A549 (cell line): ENCODE data around the gene RBX1. TPM values are rescaled to one million over a fixed set of nuclear protein-coding genes. Genes with fewer than 3 reads are reported as not detected.

Source experiments
- ATAC-seq, 2 experiments: fragments of 200-7000 bp in 1 of 2; fragments of >200 bp in 1 of 2; cut with Nextera tagmentation in 1 of 2; cut with Tn5 transposase in 1 of 2; 3 replicates each; pipeline versions ENCODE4 v1.8.0 to v1.9.1; 2018 to 2020; ENCODE audit warnings: mild to moderate bottlenecking in 1 of 2, moderate library complexity in 1 of 2
- CTCF ChIA-PET: fragments of 300-600 bp; sonication (Branson Sonifier 250); formaldehyde crosslinking; extraction: SDS; loops from one replicate; lab custom pipeline; 2021; ENCODE audit warnings: antibody characterized with exemption, inconsistent platforms; lab: Yijun Ruan, JAX
- POLR2A ChIA-PET: fragments of 350-600 bp; formaldehyde crosslinking; extraction: SDS; loops from one replicate; lab custom pipeline; 2021; ENCODE audit warnings: antibody characterized with exemption, inconsistent platforms; lab: Yijun Ruan, JAX
- DNase-seq, 2 experiments: peaks; one replicate each; pipeline versions ENCODE4 v3.0.0 to v3.0.0-alpha.2; 2011 to 2016; ENCODE audit warnings: low read depth in 1 of 2, low spot score in 1 of 2
- FAIRE-seq: peaks from 2 replicates; lab custom pipeline; 2011; peaks lifted over from hg19 to GRCh38; lab: Jason Lieb, UNC
- H3K27ac ChIP-seq, 2 experiments: fragments of >200 bp; sonication (Bioruptor Twin); formaldehyde crosslinking; 3 replicates each; pipeline ENCODE4 v1.5.1; 2016 to 2017
- H3K4me1 ChIP-seq: fragments of >200 bp; sonication (Bioruptor Twin); formaldehyde crosslinking; 3 replicates; pipeline ENCODE4 v1.6.1; 2016
- H3K4me2 ChIP-seq: fragments of >200 bp; sonication (Bioruptor Twin); formaldehyde crosslinking; 3 replicates; pipeline ENCODE4 v1.6.1; 2016
- H3K4me3 ChIP-seq: fragments of >200 bp; sonication (Bioruptor Twin); formaldehyde crosslinking; 3 replicates; pipeline ENCODE4 v1.5.1; 2016
- H3K9me3 ChIP-seq: fragments of >200 bp; sonication (Bioruptor Twin); formaldehyde crosslinking; 3 replicates; pipeline ENCODE4 v1.6.1; 2016
- CHD2 ChIP-seq: fragments of 150-350 bp; IDR thresholded peaks from 2 replicates; pipeline ENCODE4 v1.6.1; 2014; ENCODE audit warnings: low read length; ENCODE audit not compliant: partially characterized antibody
- EP300 ChIP-seq, 2 experiments: fragments of >200 bp; sonication (Bioruptor Twin); formaldehyde crosslinking; IDR thresholded peaks; 2 replicates in 1 of 2; 3 replicates in 1 of 2; pipeline ENCODE4 v1.6.1; 2016 to 2017
- FOSB ChIP-seq: fragments of 250-450 bp; sonication (Bioruptor Pico); IDR thresholded peaks from 2 replicates; pipeline ENCODE4 v1.5.0; 2020; ENCODE audit warnings: mild to moderate bottlenecking, moderate library complexity
- HDAC2 ChIP-seq: fragments of 200-600 bp; sonication (generic); IDR thresholded peaks from 2 replicates; pipeline ENCODE4 v1.6.1; 2016
- HMGXB4 ChIP-seq: fragments of 250-450 bp; sonication (Bioruptor Pico); IDR thresholded peaks from 2 replicates; pipeline ENCODE4 v1.5.0; 2021; ENCODE audit warnings: mild to moderate bottlenecking, moderate library complexity, borderline replicate concordance
- HOXB13 ChIP-seq: fragments of 250-450 bp; sonication (Bioruptor Pico); IDR thresholded peaks from 2 replicates; pipeline ENCODE4 v1.5.0; 2020; ENCODE audit warnings: low read depth, mild to moderate bottlenecking, moderate library complexity
- HOXB5 ChIP-seq: fragments of 250-450 bp; sonication (Bioruptor Pico); IDR thresholded peaks from 2 replicates; pipeline ENCODE4 v1.5.0; 2020; ENCODE audit warnings: mild to moderate bottlenecking, moderate library complexity
- JUN ChIP-seq, 2 experiments: fragments of >200 bp; sonication (Bioruptor Twin); formaldehyde crosslinking; IDR thresholded peaks; 2 replicates in 1 of 2; 3 replicates in 1 of 2; pipeline ENCODE4 v1.6.1; 2016 to 2017
- JUNB ChIP-seq: fragments of >200 bp; sonication (Bioruptor Twin); formaldehyde crosslinking; IDR thresholded peaks from 2 replicates; pipeline ENCODE4 v1.6.1; 2016
- KDM1A ChIP-seq: fragments of 200-600 bp; sonication (generic); IDR thresholded peaks from 2 replicates; pipeline ENCODE4 v1.6.1; 2016; ENCODE audit warnings: low read depth, mild to moderate bottlenecking
- KDM5A ChIP-seq: fragments of 200-600 bp; sonication (generic); IDR thresholded peaks from 2 replicates; pipeline ENCODE4 v1.6.1; 2016; ENCODE audit warnings: antibody characterized with exemption, mild to moderate bottlenecking
- MYC ChIP-seq: IDR thresholded peaks from 2 replicates; pipeline ENCODE4 v1.6.1; 2012; ENCODE audit warnings: mild to moderate bottlenecking, inconsistent platforms, low read length, improper control_type of control experiment, borderline replicate concordance
- NFE2L2 ChIP-seq: fragments of 150-350 bp; conservative IDR thresholded peaks from 2 replicates; pipeline ENCODE4 v1.6.1; 2014; ENCODE audit warnings: low read length
- NPAS2 ChIP-seq: fragments of 250-450 bp; sonication (Bioruptor Pico); IDR thresholded peaks from 2 replicates; pipeline ENCODE4 v1.8.0; 2022; ENCODE audit warnings: mild to moderate bottlenecking, moderate library complexity, borderline replicate concordance
- PHF8 ChIP-seq: fragments of 200-600 bp; sonication (generic); IDR thresholded peaks from 2 replicates; pipeline ENCODE4 v1.6.1; 2016; ENCODE audit warnings: low read depth, mild to moderate bottlenecking, antibody characterized with exemption, moderate library complexity, borderline replicate concordance
- POLR2A ChIP-seq: IDR thresholded peaks from 2 replicates; pipeline ENCODE4 v1.6.1; 2012; ENCODE audit warnings: mild to moderate bottlenecking, low read length
- POLR2AphosphoS2 ChIP-seq: conservative IDR thresholded peaks from 2 replicates; pipeline ENCODE4 v1.6.1; 2012; ENCODE audit warnings: low read length, improper control_type of control experiment, inconsistent platforms
- RCOR1 ChIP-seq: fragments of 150-350 bp; IDR thresholded peaks from 2 replicates; pipeline ENCODE4 v1.6.1; 2014; ENCODE audit warnings: antibody characterized with exemption, low read length, low read depth
- REST ChIP-seq: fragments of 200-600 bp; sonication (generic); IDR thresholded peaks from 2 replicates; pipeline ENCODE4 v1.6.1; 2016; ENCODE audit warnings: antibody characterized with exemption, mild to moderate bottlenecking, moderate library complexity
- SMC3 ChIP-seq: fragments of >200 bp; sonication (Bioruptor Twin); formaldehyde crosslinking; IDR thresholded peaks from 3 replicates; pipeline ENCODE4 v1.6.1; 2018; ENCODE audit warnings: inconsistent platforms
- SREBF2 ChIP-seq: fragments of 450-650 bp; IDR thresholded peaks from 2 replicates; pipeline ENCODE4 v1.6.1; 2014; ENCODE audit warnings: mild to moderate bottlenecking, moderate library complexity
- USF2 ChIP-seq: fragments of 450-650 bp; IDR thresholded peaks from 2 replicates; pipeline ENCODE4 v1.6.1; 2014; ENCODE audit warnings: antibody characterized with exemption
- ZC3H11A ChIP-seq: fragments of 450-650 bp; IDR thresholded peaks from 2 replicates; pipeline ENCODE4 v1.6.1; 2014; ENCODE audit warnings: antibody characterized with exemption, mild to moderate bottlenecking
- ZNF302 ChIP-seq: fragments of 250-450 bp; sonication (Bioruptor Pico); IDR thresholded peaks from 2 replicates; pipeline ENCODE4 v1.9.0; 2021; ENCODE audit warnings: inconsistent platforms, mild to moderate bottlenecking, moderate library complexity
- WGBS: methylation state at CpG from one replicate; pipeline ENCODE4 v1.1.6; 2017; ENCODE audit errors: missing lambda C conversion rate; 5-methylcytosine and 5-hydroxymethylcytosine counted together
- polyA plus RNA-seq, 4 experiments: library from polyadenylated mRNA; depleted of rRNA in 3 of 4; stranded (reverse); fragments of >200 nt; fragmentation: RNase III in 1 of 4; extraction: RNeasy Plus Mini Kit Qiagen cat#74134 plus additional on column Dnase treatment in 1 of 4; gene quantifications; 2 replicates in 3 of 4; 3 replicates in 1 of 4; pipeline ENCODE4 v1.2.3, GENCODE V29; 2011 to 2017
- TF ChIP-seq, protein P1 (sequence below): fragments of 150-350 bp; IDR thresholded peaks from 2 replicates; pipeline ENCODE4 v1.6.1; 2014; ENCODE audit warnings: low read depth, mild to moderate bottlenecking, low read length
- TF ChIP-seq, protein P2 (sequence below): fragments of >200 bp; sonication (Bioruptor Twin); formaldehyde crosslinking; IDR thresholded peaks from 3 replicates; pipeline ENCODE4 v1.6.1; 2016

The RBX1 gene
- polyA plus RNA-seq, 2 of the 4 experiments (the other 2 are of a cell fraction), result 61.7 to 82.3 TPM

DNA sequence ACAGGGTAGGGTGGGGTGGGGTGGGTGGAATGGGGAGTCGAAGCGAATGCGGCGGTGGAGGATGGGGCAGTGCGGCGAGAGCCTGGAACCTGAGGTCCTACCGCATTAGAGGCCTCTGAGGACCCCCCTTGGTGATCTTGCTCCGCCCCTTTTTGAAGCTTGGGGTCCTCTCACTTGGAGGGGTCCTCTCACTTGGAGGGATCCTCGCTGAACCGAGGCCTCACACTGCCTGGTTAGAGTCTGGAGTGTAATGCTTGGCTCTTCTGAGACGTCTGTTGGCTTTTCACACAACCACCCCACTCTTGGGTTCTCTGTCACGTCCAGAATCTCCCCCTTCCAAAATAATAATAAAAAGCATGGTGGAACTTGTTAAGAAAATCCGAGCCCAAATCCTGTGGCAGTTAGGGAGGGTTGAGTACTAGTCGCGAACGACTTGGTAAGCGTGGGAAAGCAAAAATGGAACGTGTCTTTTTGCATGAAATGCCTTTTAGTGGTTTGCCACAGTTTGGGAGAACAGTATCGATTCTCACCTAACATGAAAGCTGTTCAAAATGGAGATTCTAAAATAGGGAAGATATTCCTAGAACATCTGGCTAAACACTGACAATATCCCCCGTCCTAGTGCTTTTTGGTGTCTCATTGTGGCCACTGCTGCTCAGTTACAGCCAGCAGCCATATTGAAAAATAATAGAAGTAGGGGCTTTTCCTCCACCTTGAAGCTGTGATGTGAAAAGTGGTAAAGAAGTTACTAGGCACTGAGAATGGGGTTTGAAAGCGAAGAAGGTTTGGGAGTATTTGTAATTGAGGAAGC, 822 bp downstream of the RBX1 start:
- ATAC-seq (peak; percentile 14 to 31; a peak in 3 of 6 replicates), FAIRE-seq (no peak), DNase-seq (no peak)
- Histone ChIP-seq H3K4me2 (peak overlapping the region; percentile 80), H3K4me3 (peak overlapping the region; percentile 65), H3K4me1 (peaks cover 8% of the 10 kb centered on the region; the same call in 1 of the 3 replicates), H3K27ac (peak overlapping the region; percentile 93), H3K9me3 (no peaks in the 10 kb centered on the region)
- POLR2A ChIA-PET, result interaction anchor here (0.6 to 2.6 kb wide), 24 partner anchors 8 to 599 kb away, joined by 3 to 32 read pairs (median 4); partner anchors contain the start of genes EP300, TEF and ZC3H7B
- CTCF ChIA-PET, result interaction anchor here (1.4 to 1.5 kb wide), 2 partner anchors 29 to 117 kb away, joined by 3 read pairs; no protein-coding TSS in a partner anchor
- WGBS, result 7% methylated on average over 13 of the region's 21 CpGs
- no peak for TF ChIP-seq NPAS2 (CRISPR knock-in tag)
- TF ChIP-seq, protein P1, sequence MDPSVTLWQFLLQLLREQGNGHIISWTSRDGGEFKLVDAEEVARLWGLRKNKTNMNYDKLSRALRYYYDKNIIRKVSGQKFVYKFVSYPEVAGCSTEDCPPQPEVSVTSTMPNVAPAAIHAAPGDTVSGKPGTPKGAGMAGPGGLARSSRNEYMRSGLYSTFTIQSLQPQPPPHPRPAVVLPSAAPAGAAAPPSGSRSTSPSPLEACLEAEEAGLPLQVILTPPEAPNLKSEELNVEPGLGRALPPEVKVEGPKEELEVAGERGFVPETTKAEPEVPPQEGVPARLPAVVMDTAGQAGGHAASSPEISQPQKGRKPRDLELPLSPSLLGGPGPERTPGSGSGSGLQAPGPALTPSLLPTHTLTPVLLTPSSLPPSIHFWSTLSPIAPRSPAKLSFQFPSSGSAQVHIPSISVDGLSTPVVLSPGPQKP, result no peak
- TF ChIP-seq SMC3, result no peak
- TF ChIP-seq FOSB (CRISPR knock-in tag), result no peak
- TF ChIP-seq MYC, result no peak
- TF ChIP-seq JUNB, result no peak
- no peak for TF ChIP-seq PHF8
- TF ChIP-seq REST, result no peak
- TF ChIP-seq, protein P2, sequence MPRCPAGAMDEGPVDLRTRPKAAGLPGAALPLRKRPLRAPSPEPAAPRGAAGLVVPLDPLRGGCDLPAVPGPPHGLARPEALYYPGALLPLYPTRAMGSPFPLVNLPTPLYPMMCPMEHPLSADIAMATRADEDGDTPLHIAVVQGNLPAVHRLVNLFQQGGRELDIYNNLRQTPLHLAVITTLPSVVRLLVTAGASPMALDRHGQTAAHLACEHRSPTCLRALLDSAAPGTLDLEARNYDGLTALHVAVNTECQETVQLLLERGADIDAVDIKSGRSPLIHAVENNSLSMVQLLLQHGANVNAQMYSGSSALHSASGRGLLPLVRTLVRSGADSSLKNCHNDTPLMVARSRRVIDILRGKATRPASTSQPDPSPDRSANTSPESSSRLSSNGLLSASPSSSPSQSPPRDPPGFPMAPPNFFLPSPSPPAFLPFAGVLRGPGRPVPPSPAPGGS, result 0 out of 3 replicates have a peak, but pooled peaks have one; percentile 7
- TF ChIP-seq POLR2AphosphoS2, result no peak
- TF ChIP-seq POLR2A, result peak; percentile 24; the same call in 1 of the 2 replicates
- TF ChIP-seq KDM5A, result no peak
- TF ChIP-seq USF2, result no peak
- TF ChIP-seq KDM1A, result no peak

DNA sequence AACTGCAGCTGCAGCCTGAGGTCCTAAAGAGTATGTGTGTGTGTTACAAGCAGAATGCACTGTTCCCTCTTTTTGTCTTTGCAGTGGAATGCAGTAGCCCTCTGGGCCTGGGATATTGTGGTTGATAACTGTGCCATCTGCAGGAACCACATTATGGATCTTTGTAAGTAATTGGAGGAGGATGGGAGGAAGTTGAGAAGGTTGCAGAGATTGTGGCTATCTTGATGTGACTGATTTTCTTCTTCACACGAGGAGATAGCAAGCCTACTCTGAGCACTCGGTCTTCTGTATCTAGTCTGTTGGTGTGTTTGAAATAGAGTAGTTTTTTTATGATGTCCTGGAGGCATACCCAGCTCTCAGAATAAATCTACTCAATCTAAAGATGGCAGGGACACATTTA, 2.3 kb downstream of the RBX1 start:
- Histone ChIP-seq H3K4me2 (peak overlapping the region; percentile 0; the same call in 1 of the 3 replicates), H3K9me3 (no peaks in the 10 kb centered on the region), H3K4me1 (peaks cover 8% of the 10 kb centered on the region; the same call in 1 of the 3 replicates), H3K4me3 (no peak overlapping the region), H3K27ac (no peak overlapping the region)
- ChIA-PET POLR2A (no interaction called here), CTCF (no interaction called here)
- FAIRE-seq, result no peak
- no peak for DNase-seq
- no peak for ATAC-seq
- TF ChIP-seq POLR2AphosphoS2 (no peak), HDAC2 (no peak), HMGXB4 (CRISPR knock-in tag) (no peak), SMC3 (no peak), HOXB5 (CRISPR knock-in tag) (no peak), CHD2 (no peak), SREBF2 (no peak), MYC (no peak), ZNF302 (CRISPR knock-in tag) (no peak), RCOR1 (no peak), ZC3H11A (no peak), EP300 (IDR thresholded peaks at IDR 0.05) (no peak), NFE2L2 (no peak), JUN (IDR thresholded peaks at IDR 0.05) (no peak), HOXB13 (CRISPR knock-in tag) (no peak), KDM5A (no peak)
- WGBS, result 80% methylated on average over 2 of the region's 2 CpGs
